Astrocyte (in vitro differentiated cells and primary cell): ENCODE data around the gene SNCAIP.

Experiments
- EZH2 ChIP-seq: IDR thresholded peaks from 2 replicates; pipeline ENCODE4 v1.6.1; 2012; ENCODE audit warnings: mild to moderate bottlenecking, low read length, inconsistent platforms; ENCODE audit not compliant: insufficient read depth
- TF ChIP-seq, protein P1 (sequence below): IDR thresholded peaks from 2 replicates; pipeline ENCODE4 v1.5.1; 2011; ENCODE audit warnings: low read depth, mild to moderate bottlenecking, inconsistent platforms, low read length, moderate library complexity; ENCODE audit not compliant: insufficient read depth

DNA sequence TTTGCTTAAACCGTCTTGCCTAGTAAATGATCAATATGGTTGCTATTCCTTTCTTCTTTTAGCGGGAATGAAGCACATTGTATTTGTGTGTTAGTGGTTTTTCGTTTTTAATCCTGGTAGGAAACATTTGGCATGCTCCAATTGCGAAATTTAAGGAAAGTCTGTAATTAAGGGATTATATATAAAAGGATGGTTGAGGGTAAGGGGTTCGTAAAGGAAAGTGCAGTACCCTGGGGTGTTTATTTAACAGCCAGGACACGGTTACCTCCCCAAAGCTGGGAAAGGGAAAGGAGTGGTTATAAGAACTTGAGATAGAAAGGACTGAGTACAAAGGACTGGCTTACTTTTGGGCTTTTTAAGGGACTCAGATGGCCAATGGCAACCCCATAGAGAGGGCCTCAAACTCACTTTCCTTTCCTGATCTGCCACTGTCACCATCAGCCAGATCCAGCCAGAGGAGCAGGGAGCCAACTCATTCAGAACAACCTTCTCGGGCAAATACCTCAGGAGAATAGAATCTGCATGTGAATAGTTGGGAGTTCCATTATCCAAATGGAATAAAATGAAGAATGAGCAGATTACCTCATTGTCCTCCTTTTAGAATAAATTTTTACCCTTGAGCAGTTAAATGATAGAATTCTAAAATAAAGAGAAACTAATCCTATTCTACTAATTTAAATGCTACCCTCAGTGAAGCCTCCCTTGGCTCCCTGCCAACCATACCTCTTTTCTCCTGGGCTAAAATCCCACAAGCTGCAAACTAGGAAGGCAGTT, 117.7 kb downstream of the SNCAIP start:
- no peak for TF ChIP-seq EZH2
- TF ChIP-seq, protein P1, sequence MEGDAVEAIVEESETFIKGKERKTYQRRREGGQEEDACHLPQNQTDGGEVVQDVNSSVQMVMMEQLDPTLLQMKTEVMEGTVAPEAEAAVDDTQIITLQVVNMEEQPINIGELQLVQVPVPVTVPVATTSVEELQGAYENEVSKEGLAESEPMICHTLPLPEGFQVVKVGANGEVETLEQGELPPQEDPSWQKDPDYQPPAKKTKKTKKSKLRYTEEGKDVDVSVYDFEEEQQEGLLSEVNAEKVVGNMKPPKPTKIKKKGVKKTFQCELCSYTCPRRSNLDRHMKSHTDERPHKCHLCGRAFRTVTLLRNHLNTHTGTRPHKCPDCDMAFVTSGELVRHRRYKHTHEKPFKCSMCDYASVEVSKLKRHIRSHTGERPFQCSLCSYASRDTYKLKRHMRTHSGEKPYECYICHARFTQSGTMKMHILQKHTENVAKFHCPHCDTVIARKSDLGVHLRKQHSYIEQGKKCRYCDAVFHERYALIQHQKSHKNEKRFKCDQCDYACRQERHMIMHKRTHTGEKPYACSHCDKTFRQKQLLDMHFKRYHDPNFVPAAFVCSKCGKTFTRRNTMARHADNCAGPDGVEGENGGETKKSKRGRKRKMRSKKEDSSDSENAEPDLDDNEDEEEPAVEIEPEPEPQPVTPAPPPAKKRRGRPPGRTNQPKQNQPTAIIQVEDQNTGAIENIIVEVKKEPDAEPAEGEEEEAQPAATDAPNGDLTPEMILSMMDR = no peak
